Activated effector memory CD4-positive, alpha-beta T cell treated with Interleukin-2 at 50 U/mL for 16 hours (primary cell): ENCODE measurements around the gene PLLP.

Source experiments
- DNase-seq: peaks from one replicate; pipeline ENCODE4 v3.0.0-alpha.2; 2020

Gene PLLP, protein sequence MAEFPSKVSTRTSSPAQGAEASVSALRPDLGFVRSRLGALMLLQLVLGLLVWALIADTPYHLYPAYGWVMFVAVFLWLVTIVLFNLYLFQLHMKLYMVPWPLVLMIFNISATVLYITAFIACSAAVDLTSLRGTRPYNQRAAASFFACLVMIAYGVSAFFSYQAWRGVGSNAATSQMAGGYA

DNA sequence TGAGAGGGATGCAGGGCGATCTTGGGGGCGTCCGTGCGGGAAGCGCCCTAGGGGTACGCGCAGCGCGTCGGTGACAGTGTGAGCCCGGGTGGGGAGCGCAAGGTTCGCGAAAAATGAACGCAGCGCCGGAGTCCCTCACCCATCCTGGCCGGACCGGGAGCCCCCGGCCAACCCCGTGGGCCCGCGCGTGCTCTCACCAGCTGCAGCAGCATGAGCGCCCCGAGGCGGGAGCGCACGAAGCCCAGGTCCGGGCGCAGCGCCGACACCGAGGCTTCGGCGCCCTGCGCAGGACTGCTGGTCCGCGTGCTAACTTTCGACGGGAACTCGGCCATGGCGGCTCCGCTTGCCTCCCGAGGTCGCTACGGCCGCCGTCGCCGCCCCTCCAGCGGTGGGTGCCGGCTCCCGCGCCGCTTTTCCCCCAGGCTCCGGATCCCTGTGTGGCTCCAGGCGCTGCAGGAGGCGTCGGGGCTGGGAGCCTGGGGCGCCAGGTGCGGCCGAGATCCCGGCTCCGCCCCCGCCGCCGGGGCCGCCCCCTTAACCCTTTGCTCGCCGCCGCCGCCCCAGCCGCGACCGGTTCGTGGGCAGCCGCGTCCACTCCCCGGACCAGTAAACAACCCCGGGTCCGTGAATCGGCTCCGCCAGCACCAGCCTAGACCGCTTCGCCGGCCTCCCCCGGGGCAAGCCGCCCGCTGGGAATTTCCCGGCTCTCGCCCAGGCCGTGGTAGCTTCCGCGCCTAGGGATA, at the start of gene PLLP:
Gene PLLP, minus strand, starts transcription at position 464 of the 743 bp plus-strand sequence. Its CDS starts 132 bp downstream, at position 332.
- peak; percentile 29 for DNase-seq

DNA sequence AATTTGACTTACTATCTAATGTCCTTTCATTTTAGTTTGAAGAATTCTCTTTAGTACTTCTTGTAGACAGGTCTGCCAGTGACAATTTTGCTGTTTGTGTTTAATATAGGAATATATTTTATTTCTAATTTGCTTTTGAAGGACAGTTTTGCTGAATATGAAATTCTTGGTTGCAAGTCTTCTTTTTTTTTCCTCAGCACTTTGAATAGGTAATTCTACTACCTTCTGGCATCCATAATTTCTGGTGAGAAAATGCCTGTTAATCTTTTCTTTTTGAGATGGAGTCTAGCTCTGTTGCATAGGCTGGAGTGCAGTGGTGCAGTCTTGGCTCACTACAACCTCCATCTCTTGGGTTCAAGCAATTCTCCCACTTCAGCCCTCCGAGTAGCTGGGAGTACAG, 48.9 kb upstream of the PLLP start:
- DNase-seq = no peak

DNA sequence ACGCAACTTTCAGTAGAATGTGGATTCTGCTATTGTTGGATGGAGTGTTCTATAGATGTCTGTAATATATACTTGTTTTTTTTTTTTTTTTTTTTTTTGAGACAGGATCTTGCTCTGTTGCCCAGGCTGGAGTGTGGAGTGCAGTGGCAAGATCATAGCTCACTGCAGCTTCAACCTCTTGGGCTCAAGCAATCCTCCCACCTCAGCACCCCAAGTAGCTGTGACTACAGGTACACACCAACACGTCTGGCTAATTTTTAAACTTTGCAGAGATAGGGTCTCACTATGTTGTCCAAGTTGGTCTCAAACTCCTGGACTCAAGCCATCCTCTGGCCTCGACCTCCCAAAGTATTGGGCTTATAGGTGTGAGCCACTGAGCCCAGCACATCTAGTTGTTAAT, 46.9 kb upstream of the PLLP start:
- no peak for DNase-seq

DNA sequence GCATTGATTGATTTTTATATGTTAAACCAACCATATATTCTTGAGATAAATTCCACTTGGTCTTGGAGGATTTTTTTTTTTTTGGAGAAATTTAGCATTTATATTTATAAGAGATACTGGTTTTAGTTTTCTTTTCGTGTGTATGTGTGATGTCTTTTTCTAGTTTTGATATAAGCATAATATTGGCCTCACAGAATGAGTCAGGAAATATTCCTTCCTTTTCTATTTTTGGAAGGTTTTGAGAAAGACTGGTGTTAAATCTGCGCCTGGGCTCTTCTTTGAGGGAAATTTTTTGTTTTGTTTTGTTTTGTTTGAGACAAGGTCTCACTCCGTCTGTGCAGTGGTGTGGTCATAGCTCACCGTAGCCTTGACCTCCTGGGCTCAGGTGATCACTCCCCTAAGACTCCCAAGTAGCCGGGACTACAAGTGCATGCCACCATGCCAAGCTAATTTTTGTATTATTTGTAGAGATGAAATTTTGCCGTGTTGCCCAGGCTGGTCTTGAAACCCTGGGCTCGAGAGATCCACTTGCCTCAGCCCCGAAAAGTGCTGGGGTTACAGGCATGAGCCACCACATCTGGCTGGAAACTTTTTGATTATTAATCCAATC, 45.4 kb upstream of the PLLP start:
- no peak for DNase-seq

DNA sequence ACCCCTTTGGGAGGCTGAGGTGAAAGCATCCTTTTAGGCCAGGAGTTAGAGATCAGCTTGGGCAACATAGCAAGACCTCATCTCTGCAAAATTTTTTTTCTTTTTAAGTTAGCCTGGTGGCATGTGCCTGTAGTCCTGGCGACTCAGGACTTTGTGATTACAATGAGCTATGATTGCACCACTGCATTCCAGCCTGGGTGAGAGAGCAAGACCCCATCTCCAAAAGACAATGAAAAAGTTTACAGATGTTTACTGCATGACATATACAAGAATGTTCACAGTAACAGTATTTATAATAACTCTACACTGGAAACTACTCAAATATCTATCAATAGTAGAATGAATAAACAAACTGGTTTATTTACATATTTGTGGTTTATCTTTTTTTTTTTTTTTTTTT, 41.0 kb upstream of the PLLP start:
- no peak for DNase-seq

DNA sequence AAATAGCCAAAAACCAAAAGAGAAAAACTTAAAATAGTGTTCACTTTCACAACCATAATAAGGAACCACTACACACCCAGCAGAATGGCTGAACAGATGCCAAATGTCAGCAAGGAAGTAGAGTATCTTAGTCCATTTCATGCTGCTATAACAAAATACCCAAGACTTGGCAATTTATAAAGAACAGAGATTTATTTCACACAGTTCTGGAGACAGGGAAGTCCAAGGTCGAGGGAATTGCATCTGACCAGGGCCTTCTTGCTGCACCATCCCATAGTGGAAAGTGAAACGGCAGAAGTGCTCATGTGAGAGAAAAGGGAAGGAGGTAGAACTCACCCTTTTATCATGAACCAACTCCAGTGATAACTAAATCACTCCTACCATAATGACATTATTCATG, 40.3 kb upstream of the PLLP start:
- DNase-seq = no peak

DNA sequence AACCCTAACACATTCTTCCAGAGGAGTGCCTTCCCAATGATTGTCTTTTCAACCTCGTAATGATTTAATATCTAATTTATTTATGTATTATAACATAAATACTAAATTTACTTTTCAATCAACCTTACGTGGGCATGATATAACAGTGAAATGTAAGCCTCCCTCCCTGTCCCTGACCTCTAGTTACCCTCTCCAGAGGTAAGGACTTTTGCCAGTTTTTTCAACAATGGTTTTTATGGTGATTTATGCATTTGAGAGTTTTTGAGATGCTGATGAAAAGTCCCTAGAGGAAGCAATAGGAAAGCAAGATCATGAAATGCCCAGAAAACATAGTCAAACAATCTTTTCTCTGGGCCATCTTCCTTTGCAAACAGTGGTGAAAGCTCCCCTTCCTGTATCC, 35.2 kb upstream of the PLLP start:
- DNase-seq = no peak

DNA sequence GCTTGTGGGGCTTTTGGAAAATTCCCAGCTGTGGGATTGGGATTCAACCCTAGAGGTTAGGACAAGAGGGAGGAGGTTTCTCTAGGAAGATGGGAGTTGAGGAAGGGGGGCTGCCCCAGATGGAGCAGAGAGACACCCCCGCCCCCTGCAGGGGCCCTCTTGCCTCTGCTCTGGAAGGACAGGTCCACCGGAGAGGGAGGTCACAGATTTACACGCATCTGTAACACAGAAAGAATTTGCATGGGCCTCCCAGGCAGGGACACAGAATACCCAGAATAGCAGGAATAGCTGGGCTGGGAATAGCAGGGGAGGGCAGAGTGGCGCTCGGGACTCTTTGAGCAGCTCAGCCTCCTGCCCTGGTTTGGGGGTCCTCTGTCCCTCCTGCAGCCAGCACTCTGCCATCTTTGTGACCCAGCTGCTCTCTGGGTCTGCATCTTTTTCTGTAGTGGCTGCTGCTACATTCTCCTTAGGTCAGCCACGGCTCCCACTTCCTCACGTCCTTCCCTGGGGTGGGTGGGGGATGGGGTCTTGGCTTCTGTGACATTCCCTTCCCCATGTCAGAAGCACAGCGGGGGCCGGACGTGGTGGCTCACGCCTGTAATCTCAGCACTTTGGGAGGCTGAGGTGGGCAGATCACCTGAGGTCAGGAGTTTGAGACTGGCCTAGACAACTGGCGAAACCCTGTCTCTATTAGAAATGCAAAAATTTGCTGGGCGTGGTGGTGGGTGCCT, 33.9 kb upstream of the PLLP start:
- DNase-seq = no peak

DNA sequence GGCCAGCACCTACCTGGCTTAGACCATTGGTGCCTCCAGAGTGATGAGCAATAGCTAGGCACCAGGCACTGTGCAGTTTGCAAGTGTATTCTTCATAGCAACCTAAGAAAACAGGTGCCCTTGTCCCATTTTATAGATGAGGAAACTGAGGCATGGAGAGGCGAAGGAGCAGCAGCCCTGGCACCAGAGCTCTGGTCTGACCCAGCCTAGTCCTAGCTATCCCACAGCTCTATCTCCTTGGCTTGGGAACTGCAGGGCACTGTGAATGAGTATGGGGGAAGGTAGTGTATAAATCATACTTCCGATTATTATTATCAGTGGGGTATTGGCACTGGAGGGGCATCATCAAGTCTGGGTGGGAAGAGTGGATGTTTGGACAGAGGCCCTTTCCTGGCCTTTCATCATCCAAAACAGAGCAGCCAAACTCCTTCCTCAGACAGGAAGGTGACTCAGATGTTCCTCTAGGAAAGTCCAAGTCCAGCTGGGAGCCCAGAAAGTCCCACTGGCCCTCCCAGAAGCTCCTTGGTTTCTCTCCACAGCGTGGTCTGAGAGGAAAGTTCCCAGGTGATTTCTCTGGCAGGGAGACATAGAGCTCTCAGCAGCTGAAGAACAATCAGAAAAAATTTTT, 32.0 kb upstream of the PLLP start:
- no peak for DNase-seq

DNA sequence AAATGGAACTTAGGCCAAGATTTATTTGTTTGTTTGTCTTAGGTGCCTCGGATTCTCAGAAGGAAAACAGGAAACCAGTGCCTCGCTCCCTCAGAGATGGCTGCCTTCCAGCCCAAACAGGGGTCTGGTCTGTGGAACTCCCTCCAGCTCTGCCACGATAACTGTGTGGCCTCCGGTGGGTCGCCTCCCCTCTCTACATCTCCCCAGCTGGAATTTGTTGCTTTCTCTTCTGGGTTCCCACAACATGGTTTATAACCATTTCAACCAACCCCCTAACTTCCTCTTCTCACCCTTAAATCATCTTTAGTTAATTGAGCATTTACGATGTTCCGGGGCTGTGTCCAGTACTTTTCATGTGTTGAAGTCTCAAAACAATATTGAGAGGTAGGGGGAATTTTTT, 30.9 kb upstream of the PLLP start:
- no peak for DNase-seq

DNA sequence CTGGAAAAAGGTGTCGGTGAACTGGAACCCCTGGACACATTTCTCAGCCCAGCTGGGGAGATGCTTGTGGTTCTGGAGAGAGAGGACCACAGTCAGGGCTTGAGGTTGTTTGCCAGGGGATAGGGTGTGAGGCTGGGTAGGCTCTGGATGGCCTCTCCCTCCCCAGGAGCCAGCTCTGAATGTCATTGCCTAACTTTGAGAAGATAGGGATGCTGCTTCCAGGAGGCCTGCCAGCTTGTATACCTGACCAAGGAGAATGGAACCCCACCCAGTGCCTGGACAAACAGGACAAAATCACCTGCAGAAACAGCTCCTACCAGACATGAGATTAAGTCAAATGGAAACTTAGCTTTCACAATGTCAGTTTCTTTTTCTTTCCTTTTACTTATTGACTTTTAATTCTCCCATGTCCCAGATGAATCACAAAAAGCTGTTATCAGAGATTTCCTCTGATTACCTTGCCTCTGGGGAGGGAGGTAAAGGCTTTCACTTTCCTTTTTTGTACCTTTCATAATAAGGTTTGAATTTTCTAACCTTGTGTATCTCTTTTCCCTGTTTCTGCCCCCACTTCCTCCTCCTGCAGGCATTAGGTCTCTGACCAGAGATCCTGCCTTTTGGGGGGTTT, 29.8 kb upstream of the PLLP start:
- no peak for DNase-seq

DNA sequence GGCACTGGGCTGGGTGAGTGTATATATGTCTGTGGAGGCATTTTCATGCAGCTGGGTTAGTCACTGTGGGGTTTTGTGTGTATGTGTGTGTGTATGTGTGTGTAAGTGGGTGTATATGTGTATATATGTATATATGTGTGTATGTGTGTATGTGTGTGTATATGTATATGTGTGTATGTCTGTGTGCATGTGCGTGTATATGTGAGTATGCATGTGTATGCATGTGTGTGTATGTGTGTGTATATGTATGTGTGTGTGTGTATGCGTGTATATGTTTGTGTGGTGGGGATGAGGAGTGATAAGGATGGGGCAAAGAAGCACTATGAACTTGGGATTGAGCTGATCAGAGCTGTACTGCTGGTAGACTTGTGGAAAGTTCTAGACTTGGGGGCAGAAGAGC, 29.0 kb upstream of the PLLP start:
- no peak for DNase-seq

DNA sequence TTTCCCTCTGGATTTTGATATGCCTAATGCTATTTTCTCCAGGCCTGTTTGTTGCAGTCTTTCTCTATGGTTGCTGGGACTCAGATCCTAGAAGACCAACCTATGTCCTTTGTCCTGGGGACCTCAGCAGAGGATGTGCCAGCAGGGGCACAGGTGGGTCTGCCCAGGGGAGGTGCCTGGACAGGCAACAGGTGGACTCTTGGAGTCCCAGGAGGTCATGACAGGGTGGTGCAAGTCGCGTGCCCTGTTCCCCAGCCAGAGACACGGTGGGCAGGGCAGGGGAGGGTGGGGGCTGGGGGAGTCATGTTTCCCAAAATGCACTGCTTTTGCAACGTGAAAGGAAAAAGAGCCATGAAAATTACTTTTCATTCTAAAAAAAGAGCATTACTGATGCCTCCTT, 26.3 kb upstream of the PLLP start:
- no peak for DNase-seq

DNA sequence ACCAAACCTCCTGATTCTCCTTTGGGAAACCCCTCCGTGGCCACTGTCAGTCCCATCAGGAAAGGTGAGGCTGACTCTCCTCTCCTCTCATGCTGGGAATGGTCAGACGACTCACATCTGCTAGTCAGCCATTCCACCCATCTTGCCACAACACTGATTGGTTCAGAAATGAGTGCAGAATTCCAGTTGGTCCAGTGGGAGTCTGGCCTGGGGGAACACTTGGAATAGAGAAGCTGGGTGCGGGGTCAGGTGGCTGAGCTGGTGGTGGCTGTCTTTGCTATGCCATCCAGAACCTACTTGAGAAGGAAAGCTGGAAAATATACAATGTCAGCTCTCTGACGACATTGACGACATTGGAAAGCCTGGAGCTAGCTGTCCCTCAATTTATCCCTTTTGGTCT, 23.6 kb upstream of the PLLP start:
- DNase-seq = no peak

DNA sequence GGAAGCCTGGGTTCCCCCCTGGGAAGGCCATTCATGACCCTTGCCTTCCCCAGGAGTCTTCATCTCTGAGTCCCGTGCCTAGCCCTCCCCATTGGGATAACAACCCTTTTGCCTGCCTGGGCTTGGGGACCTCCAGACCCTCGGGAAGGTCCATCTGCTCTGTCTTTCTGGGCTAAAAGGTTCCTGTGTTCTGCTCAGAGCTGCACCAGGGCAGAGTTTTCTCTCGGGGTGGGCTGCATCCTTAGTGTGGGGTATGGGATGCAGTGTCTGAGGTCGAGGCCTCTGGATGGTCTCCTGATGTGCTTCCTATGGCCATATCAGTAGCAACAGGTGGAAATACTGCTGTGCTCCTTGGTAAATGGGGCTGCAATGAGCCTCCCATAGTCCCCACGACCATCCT, 22.9 kb upstream of the PLLP start:
- no peak for DNase-seq

DNA sequence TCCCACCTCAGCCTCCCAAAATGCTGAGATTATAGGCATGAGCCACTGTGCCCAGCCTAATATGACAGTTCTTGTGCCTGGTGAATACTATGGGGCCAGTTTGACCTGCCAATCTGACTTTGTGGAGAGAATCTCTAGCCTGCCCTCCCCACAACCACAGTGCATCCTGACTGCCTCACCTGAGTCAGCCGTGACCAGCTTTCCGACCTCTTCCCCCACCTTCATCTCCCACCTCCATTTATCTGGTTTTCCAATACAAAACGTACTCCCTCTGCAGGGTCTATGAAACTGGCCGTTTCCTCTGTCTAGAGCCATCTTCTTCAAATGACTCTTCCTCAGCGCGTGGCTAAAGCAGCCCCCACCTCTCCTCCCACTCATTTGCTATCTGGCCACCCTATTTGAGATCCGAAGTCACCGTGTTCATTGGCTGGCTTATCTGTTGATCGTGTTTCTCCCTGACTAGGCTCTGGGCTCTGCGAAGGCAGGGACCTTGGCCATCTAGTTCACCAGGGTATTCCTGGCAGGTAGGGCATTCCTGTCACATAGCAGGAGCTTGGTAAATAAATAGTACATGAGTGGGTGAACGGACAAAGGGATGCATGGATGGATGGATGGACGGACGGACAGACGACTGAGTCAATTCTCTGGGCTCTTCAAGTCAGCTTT, 22.3 kb upstream of the PLLP start:
- no peak for DNase-seq

DNA sequence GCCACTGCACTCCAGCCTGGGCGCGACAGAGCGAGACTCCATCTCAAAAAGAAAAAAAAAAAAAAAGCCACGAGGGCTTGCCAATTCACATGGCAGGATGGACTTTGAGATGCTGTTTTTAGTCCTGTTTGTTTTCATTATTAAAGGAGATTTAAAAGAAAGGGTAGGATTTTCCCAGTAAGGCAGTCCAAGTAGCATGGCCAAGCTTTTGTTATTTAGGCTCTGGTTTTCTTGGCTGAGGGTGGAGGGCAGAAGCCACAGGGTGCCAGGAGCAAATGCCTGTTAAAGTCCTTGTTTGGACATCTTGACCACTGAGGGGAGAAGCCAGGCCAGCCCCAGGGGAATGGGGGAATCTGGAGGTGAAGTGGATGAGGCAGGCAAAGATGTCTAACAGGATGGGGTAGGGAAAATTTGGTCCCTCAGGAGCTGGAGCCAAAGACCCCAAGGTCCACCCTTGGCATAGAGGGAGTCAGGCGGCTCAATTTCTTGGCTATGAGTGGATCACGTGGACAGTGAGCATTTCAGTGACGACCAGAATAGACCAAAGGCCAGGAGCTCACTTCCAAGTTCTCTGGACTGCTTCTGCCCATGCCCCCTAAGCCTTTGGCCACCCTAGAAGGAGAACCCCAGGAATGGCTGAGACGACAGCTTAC, 20.8 kb upstream of the PLLP start:
- no peak for DNase-seq

DNA sequence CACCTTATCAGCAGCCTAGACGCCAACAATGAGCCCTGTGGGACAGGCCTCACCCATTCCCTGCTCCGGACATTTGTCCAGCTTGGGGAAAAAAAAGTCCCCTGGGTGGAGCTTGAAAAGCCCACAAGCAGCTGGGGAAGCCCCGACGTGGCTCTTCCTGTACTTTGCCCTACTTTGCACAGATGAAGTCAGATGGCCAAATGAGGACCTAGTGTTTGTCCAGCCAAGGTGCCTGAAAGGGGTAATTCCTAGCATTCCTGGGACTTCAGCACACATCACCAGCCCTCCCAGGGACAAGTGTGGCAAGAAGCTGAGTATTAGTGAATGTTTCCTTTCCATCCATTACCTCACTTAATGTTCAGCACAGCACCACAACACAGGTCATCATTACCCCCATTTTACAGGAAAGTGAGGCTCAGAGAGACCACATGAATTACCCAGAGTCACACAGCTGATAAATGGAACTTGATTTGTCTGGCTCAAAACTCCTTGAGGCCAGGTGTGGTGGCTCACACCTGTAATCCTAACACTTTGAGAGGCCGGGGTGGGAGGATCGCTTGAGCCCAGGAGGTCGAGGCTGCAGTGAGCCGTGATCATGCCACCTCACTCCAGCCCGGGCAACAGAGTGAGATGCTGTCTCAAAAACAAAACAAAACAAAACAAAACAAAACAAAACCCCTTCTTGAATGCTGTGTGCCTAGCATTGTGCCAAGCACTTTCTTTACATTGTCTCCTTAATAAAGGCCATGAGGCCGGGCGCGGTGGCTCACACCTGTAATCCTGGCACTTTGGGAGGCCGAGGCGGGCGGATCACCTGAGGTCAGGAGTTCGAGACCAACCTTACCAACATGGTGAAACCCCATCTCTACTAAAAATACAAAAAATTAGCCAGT, 19.9 kb upstream of the PLLP start:
- DNase-seq = no peak

DNA sequence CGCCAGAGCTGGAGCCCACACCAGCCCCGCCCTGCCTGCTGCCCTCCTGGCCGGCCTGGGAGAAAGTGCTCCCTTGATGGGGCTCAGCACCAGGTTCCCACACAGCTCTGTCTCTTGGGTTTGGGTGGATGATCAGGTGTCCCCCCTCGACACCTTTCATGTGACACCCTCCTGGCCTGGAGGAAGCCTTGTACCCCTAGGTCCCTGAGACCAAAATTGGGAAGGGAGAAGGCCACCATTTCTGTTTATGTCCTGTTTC, 19.4 kb upstream of the PLLP start:
- DNase-seq = no peak

DNA sequence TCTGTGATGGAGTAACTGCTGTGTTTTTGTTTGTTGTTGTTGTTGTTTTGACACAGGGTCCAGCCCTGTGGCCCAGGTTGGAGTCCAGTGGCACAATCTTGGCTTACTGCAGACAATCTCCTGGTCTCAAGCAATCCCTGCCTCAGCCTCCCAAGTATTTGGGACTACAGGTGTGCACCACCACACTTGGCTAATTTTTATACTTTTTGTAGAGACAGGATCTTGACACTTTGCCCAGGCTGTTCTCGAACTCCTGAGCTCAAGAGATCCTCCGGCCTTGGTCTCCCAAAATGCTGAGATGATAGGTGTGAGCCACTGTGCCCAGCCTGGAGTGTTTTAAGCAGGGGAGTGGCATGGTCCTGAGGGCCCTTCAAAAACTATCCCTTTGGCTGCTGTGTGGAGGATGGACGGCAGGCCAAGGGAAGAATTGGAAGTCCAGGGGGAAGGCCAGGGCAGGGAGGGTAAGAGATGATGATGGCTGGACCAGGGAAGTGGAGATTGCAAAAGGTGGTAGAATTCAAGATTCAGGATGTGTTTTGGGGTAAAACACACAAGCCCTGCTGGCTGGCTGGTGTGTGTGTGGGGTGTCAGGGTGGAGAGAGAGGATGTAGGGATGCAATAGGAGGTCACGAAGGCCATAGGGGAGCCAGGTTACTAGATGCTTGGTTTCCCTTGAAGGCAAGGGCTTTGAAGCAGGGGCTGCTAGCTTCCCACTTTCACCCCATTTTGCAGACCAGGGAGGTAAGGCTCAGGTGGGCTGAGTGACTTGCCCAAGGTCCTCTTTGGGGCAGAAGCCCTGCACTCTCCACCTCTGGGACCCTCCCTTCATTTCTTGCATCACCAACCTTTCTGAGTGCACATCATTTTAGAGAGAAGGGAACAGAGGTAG, 18.8 kb upstream of the PLLP start:
- DNase-seq = no peak
